Heart right ventricle (tissue), 16 donors: ENCODE measurements around the gene A4GALT. TPM values are rescaled to one million over a fixed set of nuclear protein-coding genes. Genes with fewer than 3 reads are reported as not detected.

Source experiments
- ATAC-seq, 8 donors: fragments of 200-7000 bp; cut with Tn5 transposase; one replicate each; pipeline ENCODE4 v1.9.1; 2020; ENCODE audit warnings: mild to moderate bottlenecking in 8 of 8, moderate library complexity in 8 of 8, moderate number of reproducible peaks in 1 of 8
- DNase-seq, 2 donors: peaks; one replicate each; pipeline ENCODE4 v3.0.0-alpha.2; 2020
- H3K27ac ChIP-seq, 10 donors: fragments of 200-600 bp; sonication (generic) in 2 of 10; one replicate each; pipeline versions ENCODE4 v1.5.0 to v1.8.0; 2020 to 2022; ENCODE audit warnings: mild to moderate bottlenecking in 3 of 10
- H3K27me3 ChIP-seq, 7 donors: fragments of 200-600 bp; one replicate each; pipeline ENCODE4 v1.8.0; 2021 to 2022; ENCODE audit warnings: mild to moderate bottlenecking in 2 of 7
- H3K36me3 ChIP-seq, 9 donors: fragments of 200-600 bp; sonication (generic) in 1 of 9; one replicate each; pipeline versions ENCODE4 v1.5.0 to v1.8.0; 2020 to 2022; ENCODE audit warnings: mild to moderate bottlenecking in 2 of 9
- H3K4me1 ChIP-seq, 9 donors: fragments of 200-600 bp; sonication (generic) in 1 of 9; one replicate each; pipeline versions ENCODE4 v1.5.0 to v1.8.0; 2020 to 2022; ENCODE audit warnings: mild to moderate bottlenecking in 4 of 9
- H3K4me3 ChIP-seq, 10 donors: fragments of 200-600 bp; sonication (generic) in 2 of 10; one replicate each; pipeline versions ENCODE4 v1.5.0 to v1.8.0; 2020 to 2022; ENCODE audit warnings: mild to moderate bottlenecking in 7 of 10, moderate library complexity in 2 of 10
- H3K9me3 ChIP-seq, 11 donors: fragments of 200-600 bp in 10 of 11; sonication (generic) in 2 of 11; one replicate each; pipeline versions ENCODE4 v1.5.0 to v1.8.0; 2013 to 2022; ENCODE audit warnings: mild to moderate bottlenecking in 2 of 11, control low read depth in 1 of 11, moderate library complexity in 1 of 11
- whole genome bisulfite sequencing, 2 donors: extraction: QIAGEN DNeasy Blood & Tissue Kit; methylation state at CpG; one replicate each; pipeline ENCODE4 v1.1.7; 2013; ENCODE audit warnings: inconsistent platforms in 1 of 2; 5-methylcytosine and 5-hydroxymethylcytosine counted together
- intact Hi-C, 10 donors: fragments of 100-400 bp; cut with DNase I; formaldehyde crosslinking; loops; one replicate each; pipeline versions ENCODE4 v1.11.1 to v1.14.2; 2022
- polyA plus RNA-seq, 2 donors: library from polyadenylated mRNA; stranded (reverse); fragments of 200-250 nt; gene quantifications; one replicate each; pipeline ENCODE4 v1.2.3, GENCODE V29; 2013
- total RNA-seq, 10 donors: library from RNA; stranded (reverse); fragmentation: NEBNext Ultra II Directional in 3 of 10; extraction: Animal tissue kit (Norgen Biotek cat#: 25700) in 3 of 10; gene quantifications; one replicate each; pipeline versions ENCODE4 v1.2.1 to v1.2.4, GENCODE V29; 2021 to 2023
- TF ChIP-seq, protein P1 (sequence below), 9 donors: fragments of 200-600 bp; sonication (generic) in 2 of 9; IDR thresholded peaks; one replicate each; pipeline versions ENCODE4 v1.5.0 to v1.8.0; 2021 to 2022; ENCODE audit warnings: antibody characterized with exemption in 9 of 9, mild to moderate bottlenecking in 5 of 9, moderate library complexity in 1 of 9
- donor health status: Arrhythmogenic right ventricular cardiomyopathy.
- donor health status: ischemic (EF 13 %, LVEDD 7.1; RV severe dilation, severe dysfunction).
- donor health status: healthy with polysubstance abuse.
- donor health status: DM: no; HTN: yes; CAD: no.
- donor health status: DM: no; HTN: no; CAD: no.
- donor health status: ischemic (EF 25% LVEDD 6.9; RV normal size, moderate dysfunction).
- donor health status: ischemic (EF 25% LVEDD 5.7; RV mildly dilated, moderate dysfunction).
- donor health status: healthy.
- donor health status: DM: yes; HTN: yes; CAD: no.
- donor health status: Ischemic cardiomyopathy.
- donor health status: ischemic (EF 35%, LVEDD 5.7; RV mildly dilated, moderate dysfunction).
- donor health status: nonischemic (EF 11% LVEDD 7.7; RV severe dilation, severe dysfunction).
- donor health status: DM: yes; HTN: yes; CAD: no.
- donor health status: PGD.
- donor health status: ischemic (EF 29% LVEDD 5.4; RV normal size, mild dysfunction).
- donor health status: nonischemic (EF 23%, LVEDD 6.1; RV moderate dilation, normal function).

A4GALT gene
- total and polyA plus RNA-seq, 12 donors = 61.4 to 167 (median 87.1) TPM

DNA sequence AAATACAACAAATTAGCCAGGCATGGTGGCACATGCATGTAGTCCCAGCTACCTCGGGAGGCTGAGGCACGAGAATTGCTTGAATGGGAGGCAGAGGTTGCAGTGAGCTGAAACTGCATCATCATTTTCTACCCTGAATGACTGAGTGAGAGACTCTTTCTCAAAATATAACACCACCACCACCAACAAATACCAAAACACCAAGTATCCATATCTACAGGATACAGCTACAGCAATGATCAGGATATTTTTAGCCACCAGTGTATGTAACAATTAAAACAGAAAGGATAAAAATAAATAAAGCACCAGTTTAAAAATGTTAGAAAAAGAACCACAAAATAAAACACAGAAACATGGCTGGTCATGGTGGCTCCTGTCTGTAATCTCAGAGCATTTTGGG is 13.2 kb downstream of the A4GALT start:
- DNase-seq = no peak
- intact Hi-C loops = no loop called here
- WGBS, 2 donors = 73 to 81% methylated on average over 2 of the region's 2 CpGs
- peaks cover 0 to 17% (median 0%) of the 10 kb centered on the region in 9 donors for H3K36me3 ChIP-seq
- TF ChIP-seq, protein P1, sequence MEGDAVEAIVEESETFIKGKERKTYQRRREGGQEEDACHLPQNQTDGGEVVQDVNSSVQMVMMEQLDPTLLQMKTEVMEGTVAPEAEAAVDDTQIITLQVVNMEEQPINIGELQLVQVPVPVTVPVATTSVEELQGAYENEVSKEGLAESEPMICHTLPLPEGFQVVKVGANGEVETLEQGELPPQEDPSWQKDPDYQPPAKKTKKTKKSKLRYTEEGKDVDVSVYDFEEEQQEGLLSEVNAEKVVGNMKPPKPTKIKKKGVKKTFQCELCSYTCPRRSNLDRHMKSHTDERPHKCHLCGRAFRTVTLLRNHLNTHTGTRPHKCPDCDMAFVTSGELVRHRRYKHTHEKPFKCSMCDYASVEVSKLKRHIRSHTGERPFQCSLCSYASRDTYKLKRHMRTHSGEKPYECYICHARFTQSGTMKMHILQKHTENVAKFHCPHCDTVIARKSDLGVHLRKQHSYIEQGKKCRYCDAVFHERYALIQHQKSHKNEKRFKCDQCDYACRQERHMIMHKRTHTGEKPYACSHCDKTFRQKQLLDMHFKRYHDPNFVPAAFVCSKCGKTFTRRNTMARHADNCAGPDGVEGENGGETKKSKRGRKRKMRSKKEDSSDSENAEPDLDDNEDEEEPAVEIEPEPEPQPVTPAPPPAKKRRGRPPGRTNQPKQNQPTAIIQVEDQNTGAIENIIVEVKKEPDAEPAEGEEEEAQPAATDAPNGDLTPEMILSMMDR (IDR thresholded peaks at IDR 0.05) = no peak
- peak overlapping the region in 7 of 10 donors; percentile 24 to 99 (median 48) for H3K27ac ChIP-seq
- no peak for ATAC-seq
- no peak overlapping the region for H3K4me3 ChIP-seq
- H3K27me3 ChIP-seq = no peaks in the 10 kb centered on the region
- peaks cover 9 to 59% (median 38%) of the 10 kb centered on the region in 9 donors for H3K4me1 ChIP-seq
- peaks cover 0 to 23% (median 7%) of the 10 kb centered on the region in 11 donors for H3K9me3 ChIP-seq

DNA sequence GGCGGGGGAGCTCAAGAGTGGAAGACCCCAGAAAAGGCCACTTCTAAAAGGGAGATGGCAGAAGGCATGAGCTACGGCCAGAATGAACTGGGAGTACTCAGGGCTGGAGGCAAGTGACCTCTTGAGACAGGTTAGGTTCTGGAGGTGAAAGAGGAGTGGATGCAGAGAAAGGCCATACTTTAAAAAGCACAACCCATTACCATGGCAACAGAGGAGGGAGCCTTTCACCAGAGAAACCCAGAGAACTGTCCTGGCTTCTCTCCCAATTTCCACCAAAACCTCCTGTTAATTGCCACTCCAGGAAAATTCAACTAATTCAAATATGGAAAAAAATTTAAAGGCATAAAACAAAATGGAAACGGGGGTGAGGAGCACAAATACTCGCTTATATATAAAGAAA is 15.8 kb downstream of the A4GALT start:
- 79 to 85% methylated on average over 4 of the region's 4 CpGs for WGBS, 2 donors
- no peak for DNase-seq
- Histone ChIP-seq H3K27me3 (no peaks in the 10 kb centered on the region), H3K27ac (peak overlapping the region in 5 of 10 donors; percentile 22 to 94 (median 61)), H3K4me1 (peaks cover 17 to 70% (median 48%) of the 10 kb centered on the region in 9 donors), H3K4me3 (no peak overlapping the region), H3K36me3 (peaks cover 0 to 9% (median 0%) of the 10 kb centered on the region in 9 donors), H3K9me3 (peaks cover 0 to 13% (median 5%) of the 10 kb centered on the region in 11 donors)
- intact Hi-C loops = no loop called here
- ATAC-seq = no peak
- TF ChIP-seq, protein P1 (IDR thresholded peaks at IDR 0.05) = no peak

DNA sequence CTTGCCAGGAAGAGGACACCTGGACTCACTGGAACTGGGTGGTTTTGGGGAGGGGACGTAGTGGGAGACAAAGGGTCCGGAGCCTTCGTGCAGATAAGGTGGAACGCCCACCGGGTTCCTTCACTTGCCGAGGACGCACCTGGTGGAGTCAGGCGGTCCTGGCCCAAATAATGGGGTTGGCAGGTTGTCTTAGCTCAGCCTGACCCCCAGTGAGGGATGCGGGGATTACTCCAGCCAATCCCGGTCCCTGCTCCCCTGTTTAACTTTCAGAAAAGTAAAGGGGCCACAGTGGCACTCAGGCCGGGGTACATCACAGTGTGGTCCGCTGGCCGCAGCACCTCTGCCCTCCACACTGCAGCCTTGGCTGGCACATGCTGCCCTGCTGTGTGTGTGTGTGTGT is 18.0 kb downstream of the A4GALT start:
- peaks cover 0 to 6% (median 0%) of the 10 kb centered on the region in 9 donors for H3K36me3 ChIP-seq
- no peak for ATAC-seq
- peak overlapping the region in 7 of 10 donors; percentile 15 to 97 (median 94) for H3K27ac ChIP-seq
- no peaks in the 10 kb centered on the region for H3K9me3 ChIP-seq
- no peaks in the 10 kb centered on the region for H3K27me3 ChIP-seq
- intact Hi-C loops = no loop called here
- H3K4me1 ChIP-seq = peaks cover 30 to 90% (median 68%) of the 10 kb centered on the region in 9 donors
- WGBS, 2 donors = 90 to 96% methylated on average over 13 of the region's 13 CpGs
- TF ChIP-seq, protein P1 (IDR thresholded peaks at IDR 0.05) = no peak
- no peak overlapping the region for H3K4me3 ChIP-seq
- DNase-seq = no peak

DNA sequence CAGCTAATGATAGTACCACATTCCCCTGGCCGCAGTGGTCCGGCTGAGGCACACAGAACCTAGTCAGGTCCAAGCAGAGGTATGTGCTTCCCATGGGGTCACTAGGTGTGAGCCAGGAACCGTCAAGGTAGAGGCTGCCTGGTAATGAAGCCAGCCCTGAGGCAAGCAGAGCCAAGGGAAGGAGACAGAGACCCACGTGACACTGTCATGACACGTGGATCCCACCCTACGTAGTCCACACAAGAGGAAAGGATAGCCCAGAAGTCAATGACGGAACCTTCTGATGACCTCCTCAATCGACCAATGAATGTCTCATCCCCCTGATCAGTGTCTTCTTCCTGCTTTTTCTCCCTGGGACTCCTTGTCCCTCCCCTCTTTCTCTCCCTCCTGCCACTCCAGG is 19.0 kb downstream of the A4GALT start:
- peaks cover 34 to 90% (median 70%) of the 10 kb centered on the region in 9 donors for H3K4me1 ChIP-seq
- DNase-seq (no peak), ATAC-seq (no peak)
- WGBS, 2 donors = 53 to 66% methylated on average over 8 of the region's 8 CpGs
- TF ChIP-seq, protein P1 (IDR thresholded peaks at IDR 0.05) = no peak
- peaks cover 0 to 6% (median 0%) of the 10 kb centered on the region in 9 donors for H3K36me3 ChIP-seq
- no peak overlapping the region for H3K4me3 ChIP-seq
- H3K9me3 ChIP-seq = no peaks in the 10 kb centered on the region
- no peaks in the 10 kb centered on the region for H3K27me3 ChIP-seq
- intact Hi-C loops = no loop called here
- H3K27ac ChIP-seq = peak overlapping the region; percentile 4 to 97 (median 94)
